GM12878 (cell line): ENCODE results near the gene MUC5AC. TPM values are rescaled to one million over a fixed set of nuclear protein-coding genes. Genes with fewer than 3 reads are reported as not detected.
"Not testable (repeated sequence)": the region's sequence is repeated elsewhere in the genome, so short reads cannot be mapped to it uniquely, and the experiment has no call there.

Experiments used
- ATAC-seq: fragments of 200-7000 bp; cut with Tn5 transposase; 3 replicates; pipeline ENCODE4 v1.9.1; 2020; ENCODE audit warnings: mild to moderate bottlenecking, moderate library complexity
- BruUV-seq: library from RNA; stranded (reverse); fragments of 400-500 nt; replicated peaks from 2 replicates; lab custom pipeline; 2021; lab: Mats Ljungman, UMichigan
- CTCF ChIA-PET: fragments of 300-600 bp; sonication (Branson Sonifier 250); formaldehyde crosslinking; extraction: SDS; loops from one replicate; lab custom pipeline; 2021; ENCODE audit warnings: inconsistent platforms; lab: Yijun Ruan, JAX
- POLR2A ChIA-PET: fragments of 350-600 bp; formaldehyde crosslinking; extraction: SDS; loops from one replicate; lab custom pipeline; 2021; ENCODE audit warnings: inconsistent platforms; lab: Charles Lee
- RAD21 ChIA-PET: fragments of 300-600 bp; sonication (Branson Sonifier 250); formaldehyde crosslinking; loops from one replicate; lab custom pipeline; 2023; ENCODE audit warnings: antibody characterized with exemption; ENCODE audit not compliant: unreplicated experiment; lab: Charles Lee
- SMC1A ChIA-PET: fragments of 300-600 bp; sonication (Branson Sonifier 250); formaldehyde crosslinking; loops from one replicate; lab custom pipeline; 2023; ENCODE audit not compliant: unreplicated experiment, uncharacterized antibody; lab: Charles Lee
- DNase-seq: peaks from one replicate; pipeline ENCODE4 v3.0.0-alpha.2; 2011; ENCODE audit warnings: low read depth, low spot score
- FAIRE-seq: peaks from 3 replicates; lab custom pipeline; 2011; peaks lifted over from hg19 to GRCh38; lab: Jason Lieb, UNC
- H2AFZ ChIP-seq: 2 replicates; pipeline ENCODE4 v1.6.0; 2011; ENCODE audit warnings: low read depth, low read length, control low read depth; ENCODE audit not compliant: control insufficient read depth
- H3K27ac ChIP-seq: 2 replicates; pipeline ENCODE4 v1.5.1; 2011; ENCODE audit warnings: control low read depth; ENCODE audit not compliant: control insufficient read depth, insufficient read depth
- H3K27me3 ChIP-seq, 2 experiments: replicated peaks in 1 of 2; 2 replicates each; pipeline versions ENCODE4 v1.6.0 to v1.6.1; 2011; ENCODE audit warnings: low read length in 1 of 2; ENCODE audit not compliant: control insufficient read depth in 2 of 2, insufficient read depth in 2 of 2
- H3K36me3 ChIP-seq, 2 experiments: 2 replicates each; pipeline ENCODE4 v1.5.1; 2011; ENCODE audit warnings: low read length in 1 of 2; ENCODE audit not compliant: control insufficient read depth in 2 of 2, insufficient read depth in 2 of 2
- H3K4me1 ChIP-seq: 2 replicates; pipeline ENCODE4 v1.6.1; 2011; ENCODE audit warnings: mild to moderate bottlenecking, low read length, moderate library complexity, mixed read lengths; ENCODE audit not compliant: control insufficient read depth, insufficient read depth
- H3K4me2 ChIP-seq: 2 replicates; pipeline ENCODE4 v1.6.0; 2011; ENCODE audit warnings: control low read depth; ENCODE audit not compliant: control insufficient read depth, insufficient read depth
- H3K4me3 ChIP-seq: fragments of 200-600 bp; sonication (generic); 2 replicates; pipeline ENCODE4 v1.5.1; 2016
- H3K79me2 ChIP-seq: 2 replicates; pipeline ENCODE4 v1.6.0; 2011; ENCODE audit warnings: low read length; ENCODE audit not compliant: control insufficient read depth, insufficient read depth
- H3K9ac ChIP-seq: 2 replicates; pipeline ENCODE4 v1.8.0; 2011; ENCODE audit warnings: low read length, control low read depth, mixed read lengths; ENCODE audit not compliant: control insufficient read depth, insufficient read depth
- H3K9me3 ChIP-seq: replicated peaks from 3 replicates; pipeline ENCODE4 v1.5.1; 2011; ENCODE audit warnings: mild to moderate bottlenecking, low read length; ENCODE audit not compliant: control insufficient read depth, insufficient read depth
- H4K20me1 ChIP-seq: 2 replicates; pipeline ENCODE4 v1.6.0; 2011; ENCODE audit not compliant: control insufficient read depth, insufficient read depth
- CHD4 ChIP-seq: fragments of 200-600 bp; sonication (generic); IDR thresholded peaks from 2 replicates; pipeline ENCODE4 v1.6.1; 2016; ENCODE audit warnings: mild to moderate bottlenecking
- NR2F1 ChIP-seq: fragments of 450-650 bp; conservative IDR thresholded peaks from 2 replicates; pipeline ENCODE4 v1.6.1; 2017; ENCODE audit warnings: mild to moderate bottlenecking
- POU2F2 ChIP-seq: IDR thresholded peaks from 3 replicates; pipeline ENCODE4 v1.6.1; 2011; ENCODE audit warnings: low read depth, mild to moderate bottlenecking, low read length, borderline replicate concordance
- WGBS: methylation state at CpG from one replicate; pipeline ENCODE4 v1.1.6; 2016; ENCODE audit warnings: low lambda C conversion rate; ENCODE audit not compliant: insufficient replicate concordance, insufficient coverage; ENCODE audit errors: missing lambda C conversion rate; 5-methylcytosine and 5-hydroxymethylcytosine counted together
- in situ Hi-C: fragments of 300-500 bp; cut with MboI; formaldehyde crosslinking; loops from 9 replicates; pipeline ENCODE4 v1.14.3; 2018; ENCODE audit warnings: mixed read lengths
- intact Hi-C: fragments of 100-400 bp; cut with micrococcal nuclease; formaldehyde crosslinking; loops from one replicate; pipeline ENCODE4 v1.14.2; 2022; ENCODE audit not compliant: unreplicated experiment
- polyA plus RNA-seq, 11 experiments: library from polyadenylated mRNA; depleted of rRNA in 4 of 11; unstranded in 6 of 11; stranded (reverse) in 5 of 11; fragments of >200 nt; fragmentation: Nextera tagmentation in 4 of 11; fragmentation: Illumina TruSeq in 1 of 11; extraction: Ambion mirVana in 4 of 11; extraction: Trizol in 1 of 11; gene quantifications; 1 replicate in 1 of 11; 2 replicates in 10 of 11; pipeline versions ENCODE4 v1.2.1 to v1.2.3, GENCODE V29; 2011 to 2016; ENCODE audit warnings: inconsistent platforms in 2 of 11, missing spikeins in 2 of 11, low read depth in 1 of 11
- total RNA-seq, 4 experiments: library from RNA; depleted of rRNA in 3 of 4; stranded (reverse); fragments of >200 nt in 3 of 4; fragmentation: Illumina TruSeq in 1 of 4; extraction: Trizol in 1 of 4; gene quantifications; 2 replicates each; pipeline versions ENCODE4 v1.2.1 to v1.2.3, GENCODE V29; 2013 to 2021
- TF ChIP-seq, protein P1 (sequence below): fragments of 450-650 bp; conservative IDR thresholded peaks from 2 replicates; pipeline ENCODE4 v1.6.1; 2017; ENCODE audit warnings: mild to moderate bottlenecking, moderate library complexity
- TF ChIP-seq, protein P2 (sequence below): IDR thresholded peaks from 2 replicates; pipeline ENCODE4 v1.6.1; 2012; ENCODE audit warnings: low read depth, low read length, improper control_type of control experiment
- TF ChIP-seq, protein P3 (sequence below): IDR thresholded peaks from 2 replicates; pipeline ENCODE4 v1.6.1; 2012; ENCODE audit warnings: low read depth, low read length, improper control_type of control experiment

The MUC5AC gene
- total and polyA plus RNA-seq, 10 of the 15 experiments (the other 5 are each of a cell fraction or from before 2014, with no cell fraction given) = under 0.01 to 0.01 TPM; not detected in 8

GRCh38 chr11:1163911-1164735, 6.4 kb downstream of the MUC5AC start (continued):
- TF ChIP-seq, protein P1, sequence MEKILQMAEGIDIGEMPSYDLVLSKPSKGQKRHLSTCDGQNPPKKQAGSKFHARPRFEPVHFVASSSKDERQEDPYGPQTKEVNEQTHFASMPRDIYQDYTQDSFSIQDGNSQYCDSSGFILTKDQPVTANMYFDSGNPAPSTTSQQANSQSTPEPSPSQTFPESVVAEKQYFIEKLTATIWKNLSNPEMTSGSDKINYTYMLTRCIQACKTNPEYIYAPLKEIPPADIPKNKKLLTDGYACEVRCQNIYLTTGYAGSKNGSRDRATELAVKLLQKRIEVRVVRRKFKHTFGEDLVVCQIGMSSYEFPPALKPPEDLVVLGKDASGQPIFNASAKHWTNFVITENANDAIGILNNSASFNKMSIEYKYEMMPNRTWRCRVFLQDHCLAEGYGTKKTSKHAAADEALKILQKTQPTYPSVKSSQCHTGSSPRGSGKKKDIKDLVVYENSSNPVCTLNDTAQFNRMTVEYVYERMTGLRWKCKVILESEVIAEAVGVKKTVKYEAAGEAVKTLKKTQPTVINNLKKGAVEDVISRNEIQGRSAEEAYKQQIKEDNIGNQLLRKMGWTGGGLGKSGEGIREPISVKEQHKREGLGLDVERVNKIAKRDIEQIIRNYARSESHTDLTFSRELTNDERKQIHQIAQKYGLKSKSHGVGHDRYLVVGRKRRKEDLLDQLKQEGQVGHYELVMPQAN = no peak
- no peak for TF ChIP-seq POU2F2
- TF ChIP-seq, protein P2, sequence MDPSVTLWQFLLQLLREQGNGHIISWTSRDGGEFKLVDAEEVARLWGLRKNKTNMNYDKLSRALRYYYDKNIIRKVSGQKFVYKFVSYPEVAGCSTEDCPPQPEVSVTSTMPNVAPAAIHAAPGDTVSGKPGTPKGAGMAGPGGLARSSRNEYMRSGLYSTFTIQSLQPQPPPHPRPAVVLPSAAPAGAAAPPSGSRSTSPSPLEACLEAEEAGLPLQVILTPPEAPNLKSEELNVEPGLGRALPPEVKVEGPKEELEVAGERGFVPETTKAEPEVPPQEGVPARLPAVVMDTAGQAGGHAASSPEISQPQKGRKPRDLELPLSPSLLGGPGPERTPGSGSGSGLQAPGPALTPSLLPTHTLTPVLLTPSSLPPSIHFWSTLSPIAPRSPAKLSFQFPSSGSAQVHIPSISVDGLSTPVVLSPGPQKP = no peak
- TF ChIP-seq, protein P3, sequence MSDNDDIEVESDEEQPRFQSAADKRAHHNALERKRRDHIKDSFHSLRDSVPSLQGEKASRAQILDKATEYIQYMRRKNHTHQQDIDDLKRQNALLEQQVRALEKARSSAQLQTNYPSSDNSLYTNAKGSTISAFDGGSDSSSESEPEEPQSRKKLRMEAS = no peak
- no peak for TF ChIP-seq CHD4
- no peak for TF ChIP-seq NR2F1
- TF ChIP-seq, all 136 proteins: peak for 0

DNA sequence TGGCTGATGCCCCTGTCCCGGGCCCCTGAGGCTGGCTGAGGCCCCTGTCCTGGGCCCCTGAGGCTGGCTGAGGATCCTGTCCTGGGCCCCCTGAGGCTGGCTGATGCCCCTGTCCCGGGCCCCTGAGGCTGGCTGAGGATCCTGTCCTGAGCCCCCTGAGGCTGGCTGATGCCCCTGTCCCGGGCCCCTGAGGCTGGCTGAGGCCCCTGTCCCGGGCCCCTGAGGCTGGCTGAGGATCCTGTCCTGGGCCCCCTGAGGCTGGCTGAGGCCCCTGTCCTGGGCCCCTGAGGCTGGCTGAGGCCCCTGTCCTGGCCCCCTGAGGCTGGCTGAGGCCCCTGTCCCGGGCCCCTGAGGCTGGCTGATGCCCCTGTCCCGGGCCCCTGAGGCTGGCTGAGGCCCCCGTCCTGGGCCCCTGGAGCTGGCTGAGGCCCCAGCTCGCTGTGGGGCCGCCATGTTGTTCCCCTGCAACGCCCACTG, 7.1 kb downstream of the MUC5AC start:
- H3K4me3 ChIP-seq, H3K79me2 ChIP-seq, H3K27ac ChIP-seq, SMC1A ChIA-PET, H3K27me3 ChIP-seq, H3K36me3 ChIP-seq, H4K20me1 ChIP-seq, H3K4me2 ChIP-seq, BruUV-seq, H2AFZ ChIP-seq, H3K4me1 ChIP-seq, H3K9ac ChIP-seq, POLR2A ChIA-PET, FAIRE-seq, DNase-seq, CTCF ChIA-PET, ATAC-seq, intact Hi-C loops, H3K9me3 ChIP-seq, RAD21 ChIA-PET: not testable (repeated sequence)
- 11% methylated on average over 8 of the region's 10 CpGs for WGBS
- in situ Hi-C loops = loop anchor here (5.0 kb wide), 1 partner anchor 47 kb away; no protein-coding TSS in a partner anchor
